GM23338 (cell line): ENCODE data around the gene PPM1H.

Experiments used
- CTCF ChIP-seq, 2 experiments: fragments of 200-600 bp in 1 of 2; sonication (generic) in 1 of 2; conservative IDR thresholded peaks; 2 replicates each; pipeline versions ENCODE4 v1.5.1 to v1.6.1; 2016 to 2017; ENCODE audit warnings: antibody characterized with exemption in 2 of 2, low read depth in 2 of 2, mild to moderate bottlenecking in 2 of 2, moderate library complexity in 1 of 2
- EZH2 ChIP-seq: fragments of 200-600 bp; sonication (generic); IDR thresholded peaks from one replicate; pipeline ENCODE4 v1.8.0; 2017; ENCODE audit warnings: antibody characterized with exemption, mild to moderate bottlenecking, low read depth; ENCODE audit not compliant: unreplicated experiment
- POLR2AphosphoS5 ChIP-seq: IDR thresholded peaks from 2 replicates; pipeline ENCODE4 v1.6.1; 2016; ENCODE audit warnings: antibody characterized with exemption, low read depth
- REST ChIP-seq: IDR thresholded peaks from one replicate; pipeline ENCODE4 v1.6.1; 2018; ENCODE audit warnings: antibody characterized with exemption; ENCODE audit not compliant: unreplicated experiment

- TF ChIP-seq CTCF (conservative IDR thresholded peaks at IDR 0.05; ENCODE audit: low read depth in 2 of 2) (no peak), POLR2AphosphoS5 (no peak), EZH2 (no peak), REST (no peak)
Measured at GRCh38 chr12:62725781-62726180, 209.2 kb downstream of the PPM1H start.
